Hepatocyte (in vitro differentiated cells): Measurements from ENCODE around the gene STK4.

ENCODE experiments used
- EZH2 ChIP-seq: fragments of 200-600 bp; sonication (generic); IDR thresholded peaks from 2 replicates; pipeline ENCODE4 v1.6.1; 2016; ENCODE audit warnings: antibody characterized with exemption, mild to moderate bottlenecking, borderline replicate concordance
- TF ChIP-seq, protein P1 (sequence below): fragments of 200-600 bp; sonication (generic); IDR thresholded peaks from 2 replicates; pipeline ENCODE4 v1.5.1; 2016; ENCODE audit warnings: antibody characterized with exemption, mild to moderate bottlenecking; ENCODE audit not compliant: poor library complexity

DNA sequence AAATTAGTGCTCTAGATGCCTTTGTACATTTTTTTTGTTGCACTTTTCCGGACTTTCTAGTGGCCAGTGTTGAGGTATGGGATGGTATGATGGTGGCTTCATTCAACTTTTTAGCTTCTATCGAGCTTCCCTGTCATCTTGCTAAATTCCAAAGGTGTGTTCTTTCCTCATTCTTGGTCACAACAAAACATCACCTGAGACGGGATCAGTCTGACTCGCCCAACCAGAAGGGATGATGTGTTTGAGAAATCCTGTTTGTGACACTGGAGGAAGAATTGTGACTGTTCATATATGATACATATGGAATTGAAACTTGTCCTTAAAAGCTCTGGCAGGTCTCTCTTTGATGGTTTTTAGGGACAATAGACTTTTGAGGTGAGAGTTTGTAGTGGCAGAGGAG is 100.8 kb downstream of the STK4 start:
- TF ChIP-seq EZH2 = no peak
- TF ChIP-seq, protein P1, sequence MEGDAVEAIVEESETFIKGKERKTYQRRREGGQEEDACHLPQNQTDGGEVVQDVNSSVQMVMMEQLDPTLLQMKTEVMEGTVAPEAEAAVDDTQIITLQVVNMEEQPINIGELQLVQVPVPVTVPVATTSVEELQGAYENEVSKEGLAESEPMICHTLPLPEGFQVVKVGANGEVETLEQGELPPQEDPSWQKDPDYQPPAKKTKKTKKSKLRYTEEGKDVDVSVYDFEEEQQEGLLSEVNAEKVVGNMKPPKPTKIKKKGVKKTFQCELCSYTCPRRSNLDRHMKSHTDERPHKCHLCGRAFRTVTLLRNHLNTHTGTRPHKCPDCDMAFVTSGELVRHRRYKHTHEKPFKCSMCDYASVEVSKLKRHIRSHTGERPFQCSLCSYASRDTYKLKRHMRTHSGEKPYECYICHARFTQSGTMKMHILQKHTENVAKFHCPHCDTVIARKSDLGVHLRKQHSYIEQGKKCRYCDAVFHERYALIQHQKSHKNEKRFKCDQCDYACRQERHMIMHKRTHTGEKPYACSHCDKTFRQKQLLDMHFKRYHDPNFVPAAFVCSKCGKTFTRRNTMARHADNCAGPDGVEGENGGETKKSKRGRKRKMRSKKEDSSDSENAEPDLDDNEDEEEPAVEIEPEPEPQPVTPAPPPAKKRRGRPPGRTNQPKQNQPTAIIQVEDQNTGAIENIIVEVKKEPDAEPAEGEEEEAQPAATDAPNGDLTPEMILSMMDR = no peak
